Measurements from ENCODE around the gene SLC2A10.

DNA sequence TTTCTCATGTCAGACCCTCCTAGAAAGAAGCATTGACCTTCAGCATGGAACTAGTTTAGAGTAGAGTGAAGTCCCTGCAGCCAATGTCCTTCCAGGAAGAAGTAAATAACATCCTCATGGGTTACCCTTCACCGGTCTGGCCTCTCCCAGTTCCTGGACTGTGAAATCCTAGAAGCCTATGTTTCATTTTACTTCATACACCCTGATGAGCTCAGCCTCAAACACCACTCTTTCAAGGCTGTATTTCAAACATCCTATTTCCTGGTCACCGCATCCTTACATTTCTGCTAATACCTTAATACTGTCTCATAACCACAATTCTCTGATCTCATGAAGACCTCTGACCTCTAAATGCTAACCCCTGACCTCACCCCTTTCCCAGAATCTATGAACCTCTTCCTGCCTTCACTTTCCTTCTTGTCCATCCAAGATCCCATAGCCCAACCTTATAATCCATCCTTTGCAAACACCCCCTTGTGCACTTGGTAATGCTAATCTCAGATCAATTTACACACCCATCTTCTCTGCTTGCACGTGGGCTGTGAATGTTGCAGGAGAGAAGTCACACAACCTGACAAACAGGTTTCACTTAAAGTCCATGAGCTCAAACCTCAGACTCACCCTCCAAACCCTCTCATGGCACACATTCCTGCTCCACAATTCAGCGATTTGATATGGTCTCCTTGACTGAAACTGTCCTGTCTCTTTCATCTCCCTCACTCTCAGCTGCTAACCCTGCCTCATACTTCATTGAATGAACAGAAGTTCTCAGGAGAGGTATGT is 30.2 kb downstream of the SLC2A10 start:
- no peak for TF ChIP-seq POLR2AphosphoS5 (IDR thresholded peaks at IDR 0.05; ENCODE audit: low read depth)
- TF ChIP-seq, protein P1, sequence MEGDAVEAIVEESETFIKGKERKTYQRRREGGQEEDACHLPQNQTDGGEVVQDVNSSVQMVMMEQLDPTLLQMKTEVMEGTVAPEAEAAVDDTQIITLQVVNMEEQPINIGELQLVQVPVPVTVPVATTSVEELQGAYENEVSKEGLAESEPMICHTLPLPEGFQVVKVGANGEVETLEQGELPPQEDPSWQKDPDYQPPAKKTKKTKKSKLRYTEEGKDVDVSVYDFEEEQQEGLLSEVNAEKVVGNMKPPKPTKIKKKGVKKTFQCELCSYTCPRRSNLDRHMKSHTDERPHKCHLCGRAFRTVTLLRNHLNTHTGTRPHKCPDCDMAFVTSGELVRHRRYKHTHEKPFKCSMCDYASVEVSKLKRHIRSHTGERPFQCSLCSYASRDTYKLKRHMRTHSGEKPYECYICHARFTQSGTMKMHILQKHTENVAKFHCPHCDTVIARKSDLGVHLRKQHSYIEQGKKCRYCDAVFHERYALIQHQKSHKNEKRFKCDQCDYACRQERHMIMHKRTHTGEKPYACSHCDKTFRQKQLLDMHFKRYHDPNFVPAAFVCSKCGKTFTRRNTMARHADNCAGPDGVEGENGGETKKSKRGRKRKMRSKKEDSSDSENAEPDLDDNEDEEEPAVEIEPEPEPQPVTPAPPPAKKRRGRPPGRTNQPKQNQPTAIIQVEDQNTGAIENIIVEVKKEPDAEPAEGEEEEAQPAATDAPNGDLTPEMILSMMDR (IDR thresholded peaks at IDR 0.05; ENCODE audit: insufficient read depth, low read length), result no peak
- TF ChIP-seq, protein P2, sequence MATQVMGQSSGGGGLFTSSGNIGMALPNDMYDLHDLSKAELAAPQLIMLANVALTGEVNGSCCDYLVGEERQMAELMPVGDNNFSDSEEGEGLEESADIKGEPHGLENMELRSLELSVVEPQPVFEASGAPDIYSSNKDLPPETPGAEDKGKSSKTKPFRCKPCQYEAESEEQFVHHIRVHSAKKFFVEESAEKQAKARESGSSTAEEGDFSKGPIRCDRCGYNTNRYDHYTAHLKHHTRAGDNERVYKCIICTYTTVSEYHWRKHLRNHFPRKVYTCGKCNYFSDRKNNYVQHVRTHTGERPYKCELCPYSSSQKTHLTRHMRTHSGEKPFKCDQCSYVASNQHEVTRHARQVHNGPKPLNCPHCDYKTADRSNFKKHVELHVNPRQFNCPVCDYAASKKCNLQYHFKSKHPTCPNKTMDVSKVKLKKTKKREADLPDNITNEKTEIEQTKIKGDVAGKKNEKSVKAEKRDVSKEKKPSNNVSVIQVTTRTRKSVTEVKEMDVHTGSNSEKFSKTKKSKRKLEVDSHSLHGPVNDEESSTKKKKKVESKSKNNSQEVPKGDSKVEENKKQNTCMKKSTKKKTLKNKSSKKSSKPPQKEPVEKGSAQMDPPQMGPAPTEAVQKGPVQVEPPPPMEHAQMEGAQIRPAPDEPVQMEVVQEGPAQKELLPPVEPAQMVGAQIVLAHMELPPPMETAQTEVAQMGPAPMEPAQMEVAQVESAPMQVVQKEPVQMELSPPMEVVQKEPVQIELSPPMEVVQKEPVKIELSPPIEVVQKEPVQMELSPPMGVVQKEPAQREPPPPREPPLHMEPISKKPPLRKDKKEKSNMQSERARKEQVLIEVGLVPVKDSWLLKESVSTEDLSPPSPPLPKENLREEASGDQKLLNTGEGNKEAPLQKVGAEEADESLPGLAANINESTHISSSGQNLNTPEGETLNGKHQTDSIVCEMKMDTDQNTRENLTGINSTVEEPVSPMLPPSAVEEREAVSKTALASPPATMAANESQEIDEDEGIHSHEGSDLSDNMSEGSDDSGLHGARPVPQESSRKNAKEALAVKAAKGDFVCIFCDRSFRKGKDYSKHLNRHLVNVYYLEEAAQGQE (IDR thresholded peaks at IDR 0.05; ENCODE audit: insufficient replicate concordance, low read depth), result no peak
- TF ChIP-seq SPI1 (IDR thresholded peaks at IDR 0.05; ENCODE audit: borderline replicate concordance, low read depth), result no peak
- no peak for TF ChIP-seq GABPA (IDR thresholded peaks at IDR 0.05; ENCODE audit: low read depth)
